HepG2 (cell line): ENCODE measurements around the gene DUS3L. TPM values are rescaled to one million over a fixed set of nuclear protein-coding genes. Genes with fewer than 3 reads are reported as not detected.
A peak's percentile ranks its signal among the peaks of the same experiment; 100 is the strongest.

Source experiments
- ARID2 ChIP-seq: sonication (generic); formaldehyde crosslinking; IDR thresholded peaks from 2 replicates; pipeline ENCODE4 v1.8.1; 2022; ENCODE audit warnings: mild to moderate bottlenecking, missing genetic modification reagents, borderline replicate concordance
- CENPT ChIP-seq: sonication (generic); formaldehyde crosslinking; IDR thresholded peaks from 2 replicates; pipeline ENCODE4 v1.8.0; 2022; ENCODE audit warnings: low read depth, mild to moderate bottlenecking, moderate library complexity, missing genetic modification reagents
- CENPX ChIP-seq: sonication (generic); formaldehyde crosslinking; IDR thresholded peaks from 2 replicates; pipeline ENCODE4 v1.9.0; 2021; ENCODE audit warnings: mild to moderate bottlenecking, missing genetic modification reagents, moderate library complexity
- CREM ChIP-seq, 2 experiments: sonication (generic) in 1 of 2; formaldehyde crosslinking in 1 of 2; IDR thresholded peaks; 2 replicates each; pipeline versions ENCODE4 v1.4.0 to v1.6.1; 2016 to 2020; ENCODE audit warnings: antibody characterized with exemption in 1 of 2, mild to moderate bottlenecking in 1 of 2, missing genetic modification reagents in 1 of 2
- KLF11 ChIP-seq: IDR thresholded peaks from 2 replicates; pipeline ENCODE4 v1.6.1; 2016; ENCODE audit warnings: missing compliant biosample characterization
- KLF6 ChIP-seq: IDR thresholded peaks from 2 replicates; pipeline ENCODE4 v1.8.0; 2016; ENCODE audit warnings: missing biosample characterization, missing genetic modification reagents
- MED8 ChIP-seq: sonication (generic); formaldehyde crosslinking; IDR thresholded peaks from 2 replicates; pipeline ENCODE4 v1.8.1; 2023; ENCODE audit warnings: mild to moderate bottlenecking, missing genetic modification reagents; ENCODE audit not compliant: insufficient replicate concordance
- NCOA2 ChIP-seq: sonication (generic); formaldehyde crosslinking; IDR thresholded peaks from 2 replicates; pipeline ENCODE4 v1.8.0; 2022; ENCODE audit warnings: inconsistent platforms
- NFIC ChIP-seq: IDR thresholded peaks from 2 replicates; pipeline ENCODE4 v1.6.1; 2012; ENCODE audit warnings: mild to moderate bottlenecking, low read length, inconsistent platforms
- NFRKB ChIP-seq: fragments of 450-650 bp; IDR thresholded peaks from 2 replicates; pipeline ENCODE4 v1.6.1; 2017
- NR2F1 ChIP-seq, 2 experiments: fragments of 450-650 bp in 1 of 2; formaldehyde crosslinking in 1 of 2; IDR thresholded peaks; 2 replicates each; pipeline versions ENCODE4 v1.5.0 to v1.6.1; 2016 to 2020; ENCODE audit warnings: mild to moderate bottlenecking in 1 of 2, missing compliant biosample characterization in 1 of 2, missing genetic modification reagents in 1 of 2, moderate library complexity in 1 of 2
- RFXANK ChIP-seq: IDR thresholded peaks from 2 replicates; pipeline ENCODE4 v1.6.1; 2016
- SUZ12 ChIP-seq: fragments of 150-350 bp; IDR thresholded peaks from 2 replicates; pipeline ENCODE4 v1.6.1; 2014; ENCODE audit warnings: low read depth, low read length
- ZBTB3 ChIP-seq: sonication (generic); formaldehyde crosslinking; IDR thresholded peaks from 2 replicates; pipeline ENCODE4 v1.4.0; 2020; ENCODE audit warnings: low read depth, mild to moderate bottlenecking, moderate library complexity, missing genetic modification reagents, borderline replicate concordance
- ZFYVE20 ChIP-seq: sonication (generic); formaldehyde crosslinking; IDR thresholded peaks from 2 replicates; pipeline ENCODE4 v1.8.0; 2023; ENCODE audit warnings: low read depth, mild to moderate bottlenecking, moderate library complexity, missing genetic modification reagents, borderline replicate concordance
- ZNF430 ChIP-seq: sonication (generic); formaldehyde crosslinking; IDR thresholded peaks from 2 replicates; pipeline ENCODE4 v1.9.0; 2021; ENCODE audit warnings: mild to moderate bottlenecking, missing genetic modification reagents
- ZNF547 ChIP-seq: sonication (generic); formaldehyde crosslinking; IDR thresholded peaks from 2 replicates; pipeline ENCODE4 v1.5.1; 2020; ENCODE audit warnings: mild to moderate bottlenecking, missing genetic modification reagents
- ZNF790 ChIP-seq: sonication (generic); formaldehyde crosslinking; IDR thresholded peaks from 2 replicates; pipeline ENCODE4 v1.8.0; 2022; ENCODE audit warnings: missing genetic modification reagents, mild to moderate bottlenecking, borderline replicate concordance
- ZNF792 ChIP-seq: IDR thresholded peaks from 2 replicates; pipeline ENCODE4 v1.6.1; 2016
- ZNF891 ChIP-seq: sonication (generic); formaldehyde crosslinking; IDR thresholded peaks from 2 replicates; pipeline ENCODE4 v1.5.0; 2020; ENCODE audit warnings: mild to moderate bottlenecking, missing genetic modification reagents
- polyA plus RNA-seq, 8 experiments: library from polyadenylated mRNA; depleted of rRNA in 3 of 8; stranded (reverse) in 7 of 8; unstranded in 1 of 8; fragments of >200 nt; fragmentation: Illumina TruSeq in 4 of 8; extraction: Trizol in 4 of 8; gene quantifications; 2 replicates each; pipeline versions ENCODE4 v1.2.1 to v1.2.3, GENCODE V29; 2011 to 2016; ENCODE audit warnings: low read depth in 4 of 8, missing spikeins in 1 of 8, mixed read lengths in 1 of 8; ENCODE audit not compliant: insufficient read depth in 1 of 8
- total RNA-seq, 5 experiments: library from RNA; depleted of rRNA; stranded (reverse); fragments of >200 nt; fragmentation: Illumina TruSeq; extraction: Trizol; gene quantifications; 2 replicates each; pipeline ENCODE4 v1.2.3, GENCODE V29; 2016; ENCODE audit warnings: low read depth in 1 of 5
- TF ChIP-seq, protein P1 (sequence below): sonication (generic); formaldehyde crosslinking; IDR thresholded peaks from 2 replicates; pipeline ENCODE4 v1.5.0; 2020; ENCODE audit warnings: missing genetic modification reagents, mild to moderate bottlenecking, borderline replicate concordance
- TF ChIP-seq, protein P2 (sequence below): sonication (generic); formaldehyde crosslinking; IDR thresholded peaks from 2 replicates; pipeline ENCODE4 v1.5.0; 2020; ENCODE audit warnings: missing genetic modification reagents
- TF ChIP-seq, protein P3 (sequence below): sonication (generic); formaldehyde crosslinking; IDR thresholded peaks from 2 replicates; pipeline ENCODE4 v1.4.0; 2020; ENCODE audit warnings: mild to moderate bottlenecking, low read depth, missing genetic modification reagents
- TF ChIP-seq, protein P4 (sequence below): sonication (generic); formaldehyde crosslinking; IDR thresholded peaks from 2 replicates; pipeline ENCODE4 v1.5.1; 2020; ENCODE audit warnings: mild to moderate bottlenecking, missing genetic modification reagents

Gene DUS3L
- total and polyA plus RNA-seq, 2 of the 13 experiments (the other 11 are each of a cell fraction or from before 2014, with no cell fraction given): 13.3 to 25.1 TPM

DNA sequence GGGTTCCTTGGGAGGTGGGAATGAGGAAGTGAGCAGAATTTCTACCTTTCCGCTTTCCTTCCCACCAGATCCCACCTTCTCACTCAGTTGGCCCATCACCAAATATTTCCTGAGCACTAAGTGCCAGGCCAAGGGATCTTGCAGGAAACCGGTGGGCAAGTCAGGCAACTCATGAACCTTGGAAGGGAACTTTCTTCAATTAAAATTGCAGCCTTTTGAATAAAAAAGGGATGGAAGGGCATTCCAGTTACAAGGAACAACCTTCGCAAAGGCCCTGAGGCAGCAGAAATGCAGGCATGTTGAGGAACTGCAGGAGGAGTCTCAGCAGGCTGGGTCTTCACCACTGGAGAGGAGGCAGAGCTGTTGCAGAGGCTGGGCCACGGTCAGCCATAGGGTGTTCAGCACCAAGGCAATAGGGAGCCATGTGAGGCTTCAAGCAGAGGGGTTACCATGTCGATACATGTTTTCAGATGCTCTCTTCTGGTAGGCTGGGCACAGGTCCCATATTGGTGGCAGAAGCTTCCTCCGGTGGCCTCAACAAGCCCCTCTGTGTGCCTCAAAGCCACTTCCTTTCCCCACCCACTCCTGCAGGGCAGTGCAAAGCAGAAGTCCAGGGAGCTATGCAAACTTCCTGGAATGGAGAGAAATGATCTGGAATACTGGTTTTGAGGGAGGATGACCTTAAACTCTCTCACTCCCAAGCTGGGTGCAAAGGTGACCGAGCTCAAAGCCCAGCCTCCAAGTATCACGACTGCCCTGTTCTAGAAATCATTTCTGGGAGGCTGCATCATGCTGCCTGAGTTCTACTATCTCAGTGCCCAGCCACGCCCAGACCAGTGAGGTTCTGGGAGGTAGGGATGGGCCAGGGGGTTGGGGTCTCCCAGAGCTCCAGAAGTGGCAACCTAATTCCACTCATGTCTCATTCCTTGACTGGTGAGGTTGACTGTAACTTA, 48.4 kb upstream of the DUS3L start, which contains the start of gene FUT6 (continued):
- TF ChIP-seq ZNF891 (CRISPR knock-in tag): no peak
- no peak for TF ChIP-seq MED8 (CRISPR knock-in tag)
- TF ChIP-seq NR2F1 (CRISPR knock-in tag; IDR thresholded peaks at IDR 0.05): peak in 1 of 2 experiments; percentile 26; a peak in 1 of 4 replicates
- TF ChIP-seq NFRKB: no peak
- TF ChIP-seq ZNF792: no peak
- peak; percentile 60; the same call in 1 of the 2 replicates for TF ChIP-seq ZNF790 (CRISPR knock-in tag)
- peak; percentile 11; the same call in 1 of the 2 replicates for TF ChIP-seq CREM (IDR thresholded peaks at IDR 0.05)
- TF ChIP-seq CREM (CRISPR knock-in tag; IDR thresholded peaks at IDR 0.05): no peak
- no peak for TF ChIP-seq CENPT
- no peak; the same call in 1 of the 2 replicates for TF ChIP-seq ZNF430 (CRISPR knock-in tag)
- peak; percentile 45; the same call in 1 of the 2 replicates for TF ChIP-seq ZBTB3 (CRISPR knock-in tag)
- TF ChIP-seq, protein P1, sequence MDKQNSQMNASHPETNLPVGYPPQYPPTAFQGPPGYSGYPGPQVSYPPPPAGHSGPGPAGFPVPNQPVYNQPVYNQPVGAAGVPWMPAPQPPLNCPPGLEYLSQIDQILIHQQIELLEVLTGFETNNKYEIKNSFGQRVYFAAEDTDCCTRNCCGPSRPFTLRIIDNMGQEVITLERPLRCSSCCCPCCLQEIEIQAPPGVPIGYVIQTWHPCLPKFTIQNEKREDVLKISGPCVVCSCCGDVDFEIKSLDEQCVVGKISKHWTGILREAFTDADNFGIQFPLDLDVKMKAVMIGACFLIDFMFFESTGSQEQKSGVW: no peak
- no peak for TF ChIP-seq CENPX (CRISPR knock-in tag)
- TF ChIP-seq, protein P2, sequence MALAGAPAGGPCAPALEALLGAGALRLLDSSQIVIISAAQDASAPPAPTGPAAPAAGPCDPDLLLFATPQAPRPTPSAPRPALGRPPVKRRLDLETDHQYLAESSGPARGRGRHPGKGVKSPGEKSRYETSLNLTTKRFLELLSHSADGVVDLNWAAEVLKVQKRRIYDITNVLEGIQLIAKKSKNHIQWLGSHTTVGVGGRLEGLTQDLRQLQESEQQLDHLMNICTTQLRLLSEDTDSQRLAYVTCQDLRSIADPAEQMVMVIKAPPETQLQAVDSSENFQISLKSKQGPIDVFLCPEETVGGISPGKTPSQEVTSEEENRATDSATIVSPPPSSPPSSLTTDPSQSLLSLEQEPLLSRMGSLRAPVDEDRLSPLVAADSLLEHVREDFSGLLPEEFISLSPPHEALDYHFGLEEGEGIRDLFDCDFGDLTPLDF (CRISPR knock-in tag): no peak
- TF ChIP-seq NFIC: no peak
- 0 out of 2 replicates have a peak, but pooled peaks have one; percentile 17 for TF ChIP-seq KLF11
- no peak for TF ChIP-seq ZFYVE20
- TF ChIP-seq SUZ12: no peak
- peak; percentile 36; the same call in 1 of the 2 replicates for TF ChIP-seq KLF6 (CRISPR knock-in tag)
- TF ChIP-seq RFXANK: no peak
- TF ChIP-seq, protein P3, sequence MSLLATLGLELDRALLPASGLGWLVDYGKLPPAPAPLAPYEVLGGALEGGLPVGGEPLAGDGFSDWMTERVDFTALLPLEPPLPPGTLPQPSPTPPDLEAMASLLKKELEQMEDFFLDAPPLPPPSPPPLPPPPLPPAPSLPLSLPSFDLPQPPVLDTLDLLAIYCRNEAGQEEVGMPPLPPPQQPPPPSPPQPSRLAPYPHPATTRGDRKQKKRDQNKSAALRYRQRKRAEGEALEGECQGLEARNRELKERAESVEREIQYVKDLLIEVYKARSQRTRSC (CRISPR knock-in tag): no peak
- peak; percentile 3; the same call in 1 of the 2 replicates for TF ChIP-seq ARID2
- peak; percentile 58 for TF ChIP-seq NCOA2 (CRISPR knock-in tag)
- peak; percentile 54; the same call in 1 of the 2 replicates for TF ChIP-seq ZNF547 (CRISPR knock-in tag)
- TF ChIP-seq, protein P4, sequence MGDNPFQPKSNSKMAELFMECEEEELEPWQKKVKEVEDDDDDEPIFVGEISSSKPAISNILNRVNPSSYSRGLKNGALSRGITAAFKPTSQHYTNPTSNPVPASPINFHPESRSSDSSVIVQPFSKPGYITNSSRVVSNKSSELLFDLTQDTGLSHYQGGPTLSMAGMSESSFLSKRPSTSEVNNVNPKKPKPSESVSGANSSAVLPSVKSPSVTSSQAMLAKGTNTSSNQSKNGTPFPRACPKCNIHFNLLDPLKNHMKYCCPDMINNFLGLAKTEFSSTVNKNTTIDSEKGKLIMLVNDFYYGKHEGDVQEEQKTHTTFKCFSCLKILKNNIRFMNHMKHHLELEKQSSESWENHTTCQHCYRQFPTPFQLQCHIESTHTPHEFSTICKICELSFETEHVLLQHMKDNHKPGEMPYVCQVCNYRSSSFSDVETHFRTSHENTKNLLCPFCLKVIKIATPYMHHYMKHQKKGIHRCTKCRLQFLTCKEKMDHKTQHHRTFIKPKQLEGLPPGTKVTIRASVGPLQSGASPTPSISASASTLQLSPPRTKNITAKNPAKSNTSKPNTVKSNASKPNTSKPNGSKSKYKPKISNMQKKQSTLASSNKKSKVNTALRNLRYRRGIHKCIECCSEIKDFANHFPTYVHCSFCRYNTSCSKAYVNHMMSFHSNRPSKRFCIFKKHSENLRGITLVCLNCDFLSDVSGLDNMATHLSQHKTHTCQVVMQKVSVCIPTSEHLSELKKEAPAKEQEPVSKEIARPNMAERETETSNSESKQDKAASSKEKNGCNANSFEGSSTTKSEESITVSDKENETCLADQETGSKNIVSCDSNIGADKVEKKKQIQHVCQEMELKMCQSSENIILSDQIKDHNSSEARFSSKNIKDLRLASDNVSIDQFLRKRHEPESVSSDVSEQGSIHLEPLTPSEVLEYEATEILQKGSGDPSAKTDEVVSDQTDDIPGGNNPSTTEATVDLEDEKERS (CRISPR knock-in tag): no peak; the same call in 1 of the 2 replicates
